Activated CD4-positive, alpha-beta T cell treated with anti-CD3 and anti-CD28 coated beads, Interleukin-2, amount 50 U/mL, for 48 hours (primary cell): ENCODE data around the gene PXMP4.

Source experiments
- DNase-seq, 2 experiments: peaks; one replicate each; pipeline ENCODE4 v3.0.0-alpha.2; 2020

PXMP4 gene

DNA sequence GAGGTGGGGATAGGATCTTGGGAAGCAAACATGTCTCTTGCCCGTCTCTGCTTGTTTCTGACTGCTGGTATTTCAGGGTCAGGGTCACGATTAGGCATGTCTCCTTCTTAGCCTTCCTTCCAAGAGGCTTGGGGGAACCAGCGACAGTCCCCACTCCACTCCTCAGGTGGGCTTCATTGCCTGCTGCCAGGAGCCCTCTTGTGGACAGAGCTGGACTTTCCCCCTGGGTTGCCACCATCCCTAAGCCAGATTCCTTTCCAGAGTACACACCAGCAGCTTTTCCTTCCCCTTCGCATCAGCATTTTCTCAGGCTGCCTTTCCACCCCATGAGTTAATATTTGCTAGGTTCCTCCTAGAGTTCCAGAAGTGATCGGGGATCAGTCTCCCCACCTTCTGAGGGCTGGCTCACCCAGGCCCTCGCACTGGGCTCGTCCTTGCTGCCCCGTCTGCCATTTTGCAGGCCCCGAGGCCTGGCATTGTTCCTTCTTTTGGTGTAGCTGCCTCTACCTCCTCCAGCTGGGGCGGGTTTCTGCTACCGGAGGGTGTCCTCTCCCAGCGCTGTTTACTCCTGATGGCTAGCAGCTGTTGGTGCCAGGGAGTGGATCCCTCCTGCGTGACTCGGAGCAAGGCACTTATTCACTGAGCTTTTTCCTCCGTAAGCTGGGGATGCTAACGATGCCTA, 66.8 kb downstream of the PXMP4 start:
- DNase-seq = peak in 1 of 2 experiments; percentile 48
